GM23248 (cell line): Measurements from ENCODE around the gene DPP6. TPM values are rescaled to one million over a fixed set of nuclear protein-coding genes. Genes with fewer than 3 reads are reported as not detected.

Source experiments
- DNase-seq: peaks from one replicate; pipeline ENCODE4 v3.0.0-alpha.2; 2015
- H2AFZ ChIP-seq: fragments of 200-600 bp; sonication (generic); 2 replicates; pipeline ENCODE4 v1.6.1; 2016; ENCODE audit warnings: antibody characterized with exemption
- H3F3A ChIP-seq: fragments of 200-600 bp; sonication (generic); 2 replicates; pipeline ENCODE4 v1.6.1; 2016; ENCODE audit warnings: mild to moderate bottlenecking, antibody characterized with exemption, mixed run types; ENCODE audit not compliant: insufficient read depth
- H3K27ac ChIP-seq: fragments of 200-600 bp; sonication (generic); 2 replicates; pipeline ENCODE4 v1.5.1; 2016; ENCODE audit warnings: mild to moderate bottlenecking
- H3K27me3 ChIP-seq: fragments of 200-600 bp; sonication (generic); replicated peaks from 2 replicates; pipeline ENCODE4 v1.6.1; 2016; ENCODE audit warnings: mild to moderate bottlenecking; ENCODE audit not compliant: insufficient read depth
- H3K36me3 ChIP-seq: fragments of 200-600 bp; sonication (generic); 2 replicates; pipeline ENCODE4 v1.6.1; 2016; ENCODE audit warnings: low read depth, mild to moderate bottlenecking
- H3K4me1 ChIP-seq: fragments of 200-600 bp; sonication (generic); 2 replicates; pipeline ENCODE4 v1.6.1; 2016; ENCODE audit warnings: mild to moderate bottlenecking; ENCODE audit not compliant: insufficient read depth
- H3K4me2 ChIP-seq: fragments of 200-600 bp; sonication (generic); one replicate; pipeline ENCODE4 v1.6.1; 2016; ENCODE audit warnings: mild to moderate bottlenecking; ENCODE audit not compliant: unreplicated experiment
- H3K4me3 ChIP-seq: fragments of 200-600 bp; sonication (generic); 2 replicates; pipeline ENCODE4 v1.5.1; 2016; ENCODE audit warnings: mild to moderate bottlenecking
- H3K79me2 ChIP-seq: fragments of 200-600 bp; sonication (generic); 2 replicates; pipeline ENCODE4 v1.6.1; 2016; ENCODE audit warnings: mild to moderate bottlenecking; ENCODE audit not compliant: insufficient read depth
- H3K9ac ChIP-seq: fragments of 200-600 bp; sonication (generic); 2 replicates; pipeline ENCODE4 v1.6.1; 2016; ENCODE audit warnings: mild to moderate bottlenecking
- H3K9me2 ChIP-seq: fragments of 200-600 bp; sonication (generic); 2 replicates; pipeline ENCODE4 v1.6.1; 2016; ENCODE audit warnings: mixed run types, mild to moderate bottlenecking, moderate library complexity; ENCODE audit not compliant: insufficient read depth
- H3K9me3 ChIP-seq: fragments of 200-600 bp; sonication (generic); one replicate; pipeline ENCODE4 v1.6.1; 2017; ENCODE audit warnings: low read depth
- H4K20me1 ChIP-seq: fragments of 200-600 bp; sonication (generic); 2 replicates; pipeline ENCODE4 v1.6.0; 2016; ENCODE audit not compliant: insufficient read depth
- EZH2 ChIP-seq: fragments of 200-600 bp; sonication (generic); IDR thresholded peaks from 2 replicates; pipeline ENCODE4 v1.6.1; 2018; ENCODE audit warnings: antibody characterized with exemption, mild to moderate bottlenecking; ENCODE audit not compliant: insufficient read depth, poor library complexity, severe bottlenecking
- EZH2phosphoT487 ChIP-seq: fragments of 200-600 bp; sonication (generic); IDR thresholded peaks from 2 replicates; pipeline ENCODE4 v1.6.1; 2018; ENCODE audit warnings: antibody characterized with exemption, moderate library complexity, mild to moderate bottlenecking, low read depth; ENCODE audit not compliant: insufficient read depth
- WGBS, 2 experiments: methylation state at CpG; one replicate each; pipeline ENCODE4 v1.1.6; 2015 to 2017; ENCODE audit warnings: low lambda C conversion rate in 2 of 2, low coverage in 1 of 2; ENCODE audit errors: missing lambda C conversion rate in 2 of 2; 5-methylcytosine and 5-hydroxymethylcytosine counted together
- in situ Hi-C: fragments of 300-500 bp; cut with MboI; formaldehyde crosslinking; loops from 2 replicates; pipeline ENCODE4 v1.15.0; 2020
- polyA plus RNA-seq: library from polyadenylated mRNA; unstranded; fragments of >200 nt; fragmentation: Nextera tagmentation; extraction: Ambion mirVana; gene quantifications from 2 replicates; pipeline ENCODE4 v1.2.1, GENCODE V29; 2016
- total RNA-seq: library from RNA; depleted of rRNA; stranded (reverse); fragments of >200 nt; shearing (Covaris generic); gene quantifications from 2 replicates; pipeline ENCODE4 v1.2.3, GENCODE V29; 2014

Gene DPP6
- total and polyA plus RNA-seq, 2 experiments from 2014 or later, result not detected

GRCh38 chr7:154256150-154256549, 204.0 kb downstream of the DPP6 start:
- Histone ChIP-seq H3K27ac (no peak overlapping the region), H3K79me2 (no peaks in the 10 kb centered on the region), H3F3A (no peaks in the 10 kb centered on the region), H3K9me3 (no peaks in the 10 kb centered on the region), H3K27me3 (no peaks in the 10 kb centered on the region), H4K20me1 (no peaks in the 10 kb centered on the region), H3K4me1 (no peaks in the 10 kb centered on the region), H3K4me3 (no peak overlapping the region), H3K9ac (no peak overlapping the region), H3K9me2 (no peaks in the 10 kb centered on the region), H3K4me2 (no peak overlapping the region), H3K36me3 (no peaks in the 10 kb centered on the region), H2AFZ (no peak overlapping the region)
- DNase-seq, result no peak
- 45 to 49% methylated on average over 8 of the region's 8 CpGs for WGBS, 2 experiments
- no peak for TF ChIP-seq EZH2
- TF ChIP-seq EZH2phosphoT487, result no peak
- in situ Hi-C loops, result no loop called here

GRCh38 chr7:154259396-154259795, 207.2 kb downstream of the DPP6 start:
- Histone ChIP-seq H3K9me2 (no peaks in the 10 kb centered on the region), H3K27me3 (no peaks in the 10 kb centered on the region), H3K4me3 (no peak overlapping the region), H3K9ac (no peak overlapping the region), H2AFZ (no peak overlapping the region), H3K9me3 (no peaks in the 10 kb centered on the region), H3K4me2 (no peak overlapping the region), H3K27ac (no peak overlapping the region), H4K20me1 (no peaks in the 10 kb centered on the region), H3K4me1 (no peaks in the 10 kb centered on the region), H3F3A (no peaks in the 10 kb centered on the region), H3K79me2 (no peaks in the 10 kb centered on the region), H3K36me3 (no peaks in the 10 kb centered on the region)
- no peak for TF ChIP-seq EZH2
- TF ChIP-seq EZH2phosphoT487, result no peak
- in situ Hi-C loops, result no loop called here
- 10 to 16% methylated on average over 3 of the region's 3 CpGs for WGBS, 2 experiments
- DNase-seq, result no peak

GRCh38 chr7:154287356-154287755, 235.2 kb downstream of the DPP6 start:
- no peak for DNase-seq
- H3K4me2 ChIP-seq, result no peak overlapping the region

GRCh38 chr7:154289119-154289518, 236.9 kb downstream of the DPP6 start:
- Histone ChIP-seq H3K27me3 (no peaks in the 10 kb centered on the region), H3K36me3 (no peaks in the 10 kb centered on the region), H3K4me3 (no peak overlapping the region), H3F3A (no peaks in the 10 kb centered on the region), H3K4me1 (no peaks in the 10 kb centered on the region), H3K9me2 (no peaks in the 10 kb centered on the region), H3K4me2 (no peak overlapping the region), H4K20me1 (no peaks in the 10 kb centered on the region), H2AFZ (no peak overlapping the region), H3K79me2 (no peaks in the 10 kb centered on the region), H3K27ac (no peak overlapping the region), H3K9me3 (peaks cover 3% of the 10 kb centered on the region), H3K9ac (no peak overlapping the region)
- no peak for DNase-seq
- no peak for TF ChIP-seq EZH2
- TF ChIP-seq EZH2phosphoT487, result no peak
- in situ Hi-C loops, result no loop called here
- 40 to 44% methylated on average over 5 of the region's 5 CpGs for WGBS, 2 experiments

More at GRCh38 chr7:154287356-154287755, 235.2 kb downstream of the DPP6 start:
- H3K9ac ChIP-seq, result no peak overlapping the region
- in situ Hi-C loops, result no loop called here
- H3K4me3 ChIP-seq, result no peak overlapping the region
- H3K9me2 ChIP-seq, result no peaks in the 10 kb centered on the region
- no peaks in the 10 kb centered on the region for H3K79me2 ChIP-seq
- no peaks in the 10 kb centered on the region for H3K4me1 ChIP-seq
- H2AFZ ChIP-seq, result no peak overlapping the region
- WGBS, 2 experiments, result 24 to 43% methylated on average over 8 of the region's 8 CpGs
- no peaks in the 10 kb centered on the region for H3K36me3 ChIP-seq
- no peaks in the 10 kb centered on the region for H3F3A ChIP-seq
- H4K20me1 ChIP-seq, result no peaks in the 10 kb centered on the region
- no peaks in the 10 kb centered on the region for H3K27me3 ChIP-seq
- no peak overlapping the region for H3K27ac ChIP-seq
- TF ChIP-seq EZH2phosphoT487 (no peak), EZH2 (no peak)
- H3K9me3 ChIP-seq, result peaks cover 3% of the 10 kb centered on the region

GRCh38 chr7:154296443-154296842, 244.2 kb downstream of the DPP6 start:
- no peak overlapping the region for H3K27ac ChIP-seq
- in situ Hi-C loops, result no loop called here

More at GRCh38 chr7:154296443-154296842, 244.2 kb downstream of the DPP6 start:
- no peaks in the 10 kb centered on the region for H4K20me1 ChIP-seq
- H3K4me2 ChIP-seq, result no peak overlapping the region
- H3K9me3 ChIP-seq, result no peaks in the 10 kb centered on the region
- H3K79me2 ChIP-seq, result no peaks in the 10 kb centered on the region
- no peak for DNase-seq
- H3K4me3 ChIP-seq, result no peak overlapping the region
- no peak overlapping the region for H2AFZ ChIP-seq
- no peaks in the 10 kb centered on the region for H3K4me1 ChIP-seq
- H3K9me2 ChIP-seq, result no peaks in the 10 kb centered on the region
- TF ChIP-seq EZH2phosphoT487 (no peak), EZH2 (no peak)
- H3K36me3 ChIP-seq, result no peaks in the 10 kb centered on the region
- H3K9ac ChIP-seq, result no peak overlapping the region
- H3F3A ChIP-seq, result no peaks in the 10 kb centered on the region
- WGBS, 2 experiments, result 34 to 36% methylated on average over 4 of the region's 4 CpGs
- H3K27me3 ChIP-seq, result no peaks in the 10 kb centered on the region
